ENCODE data around the gene FRG1.
"Not testable (repeated sequence)": the region's sequence is repeated elsewhere in the genome, so short reads cannot be mapped to it uniquely, and the experiment has no call there.

- TF ChIP-seq CTCF, POLR2A, EP300 (IDR thresholded peaks at IDR 0.05): not testable (repeated sequence)
These were observed 39.6 kb downstream of the FRG1 start for GRCh38 chr4:189980292-189980691.
